Keratinocyte (primary cell): Measurements from ENCODE around the gene NUDT3.

Source experiments
- EZH2 ChIP-seq: IDR thresholded peaks from one replicate; pipeline ENCODE4 v1.6.1; 2012; ENCODE audit warnings: inconsistent platforms, mild to moderate bottlenecking, low read length, moderate library complexity
- TF ChIP-seq, protein P1 (sequence below), 3 experiments: IDR thresholded peaks in 1 of 3; conservative IDR thresholded peaks in 1 of 3; optimal IDR thresholded peaks in 1 of 3; 2 replicates in 2 of 3; 3 replicates in 1 of 3; pipeline versions ENCODE3 to v1.5.1; 2011; ENCODE audit warnings: low read length in 3 of 3, mild to moderate bottlenecking in 3 of 3, moderate library complexity in 2 of 3, control low read depth in 1 of 3, inconsistent platforms in 1 of 3; ENCODE audit not compliant: insufficient read depth in 2 of 3; ENCODE audit errors: extremely low read depth in 1 of 3

DNA sequence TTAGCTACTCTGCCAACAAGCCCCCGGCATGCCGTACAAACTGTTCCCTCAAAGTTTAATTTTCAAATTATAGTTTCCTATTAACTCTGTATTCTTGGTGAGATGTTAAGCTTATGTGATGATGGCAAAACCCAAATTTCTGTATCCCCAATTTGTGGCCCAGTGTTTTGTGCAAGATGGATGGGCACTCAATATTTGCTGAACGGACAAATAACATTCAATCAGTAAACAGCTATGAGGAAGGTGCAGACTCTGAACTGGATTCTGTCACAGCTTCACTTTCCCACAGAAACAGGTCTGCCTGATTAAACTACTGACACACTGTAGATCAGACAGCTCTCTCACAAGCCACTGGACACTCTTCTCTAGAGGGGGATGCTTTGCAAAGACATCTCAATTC is 54.1 kb downstream of the NUDT3 start:
- TF ChIP-seq, protein P1, sequence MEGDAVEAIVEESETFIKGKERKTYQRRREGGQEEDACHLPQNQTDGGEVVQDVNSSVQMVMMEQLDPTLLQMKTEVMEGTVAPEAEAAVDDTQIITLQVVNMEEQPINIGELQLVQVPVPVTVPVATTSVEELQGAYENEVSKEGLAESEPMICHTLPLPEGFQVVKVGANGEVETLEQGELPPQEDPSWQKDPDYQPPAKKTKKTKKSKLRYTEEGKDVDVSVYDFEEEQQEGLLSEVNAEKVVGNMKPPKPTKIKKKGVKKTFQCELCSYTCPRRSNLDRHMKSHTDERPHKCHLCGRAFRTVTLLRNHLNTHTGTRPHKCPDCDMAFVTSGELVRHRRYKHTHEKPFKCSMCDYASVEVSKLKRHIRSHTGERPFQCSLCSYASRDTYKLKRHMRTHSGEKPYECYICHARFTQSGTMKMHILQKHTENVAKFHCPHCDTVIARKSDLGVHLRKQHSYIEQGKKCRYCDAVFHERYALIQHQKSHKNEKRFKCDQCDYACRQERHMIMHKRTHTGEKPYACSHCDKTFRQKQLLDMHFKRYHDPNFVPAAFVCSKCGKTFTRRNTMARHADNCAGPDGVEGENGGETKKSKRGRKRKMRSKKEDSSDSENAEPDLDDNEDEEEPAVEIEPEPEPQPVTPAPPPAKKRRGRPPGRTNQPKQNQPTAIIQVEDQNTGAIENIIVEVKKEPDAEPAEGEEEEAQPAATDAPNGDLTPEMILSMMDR (optimal IDR thresholded peaks at IDR 0.05 in 1 of 3, IDR thresholded peaks at IDR 0.05 in 1 of 3, conservative IDR thresholded peaks at IDR 0.05 in 1 of 3; ENCODE audit: extremely low read depth in 1 of 3, insufficient read depth in 2 of 3, low read length in 3 of 3): no peak
- TF ChIP-seq EZH2: no peak
